DOHH2 (cell line): Measurements from ENCODE around the gene PTGDS.

Experiments used
- EZH2phosphoT487 ChIP-seq: fragments of 200-600 bp; sonication (generic); IDR thresholded peaks from 2 replicates; pipeline ENCODE4 v1.6.1; 2017; ENCODE audit warnings: borderline replicate concordance, mild to moderate bottlenecking, antibody characterized with exemption, low read length, moderate library complexity, mixed read lengths
- TF ChIP-seq, protein P1 (sequence below): fragments of 200-600 bp; sonication (generic); IDR thresholded peaks from one replicate; pipeline ENCODE4 v1.5.1; 2014; ENCODE audit warnings: antibody characterized with exemption, mild to moderate bottlenecking, low read depth, low read length; ENCODE audit not compliant: poor library complexity, severe bottlenecking

GRCh38 chr9:137017791-137018497 lies 40.6 kb downstream of the PTGDS start:
- TF ChIP-seq, protein P1, sequence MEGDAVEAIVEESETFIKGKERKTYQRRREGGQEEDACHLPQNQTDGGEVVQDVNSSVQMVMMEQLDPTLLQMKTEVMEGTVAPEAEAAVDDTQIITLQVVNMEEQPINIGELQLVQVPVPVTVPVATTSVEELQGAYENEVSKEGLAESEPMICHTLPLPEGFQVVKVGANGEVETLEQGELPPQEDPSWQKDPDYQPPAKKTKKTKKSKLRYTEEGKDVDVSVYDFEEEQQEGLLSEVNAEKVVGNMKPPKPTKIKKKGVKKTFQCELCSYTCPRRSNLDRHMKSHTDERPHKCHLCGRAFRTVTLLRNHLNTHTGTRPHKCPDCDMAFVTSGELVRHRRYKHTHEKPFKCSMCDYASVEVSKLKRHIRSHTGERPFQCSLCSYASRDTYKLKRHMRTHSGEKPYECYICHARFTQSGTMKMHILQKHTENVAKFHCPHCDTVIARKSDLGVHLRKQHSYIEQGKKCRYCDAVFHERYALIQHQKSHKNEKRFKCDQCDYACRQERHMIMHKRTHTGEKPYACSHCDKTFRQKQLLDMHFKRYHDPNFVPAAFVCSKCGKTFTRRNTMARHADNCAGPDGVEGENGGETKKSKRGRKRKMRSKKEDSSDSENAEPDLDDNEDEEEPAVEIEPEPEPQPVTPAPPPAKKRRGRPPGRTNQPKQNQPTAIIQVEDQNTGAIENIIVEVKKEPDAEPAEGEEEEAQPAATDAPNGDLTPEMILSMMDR: no peak
- no peak for TF ChIP-seq EZH2phosphoT487
